Pancreas (tissue), 10 donors: ENCODE measurements around the gene DLG1. TPM values are rescaled to one million over a fixed set of nuclear protein-coding genes. Genes with fewer than 3 reads are reported as not detected.

Experiments
- ATAC-seq, 4 donors: fragments of 200-7000 bp; cut with Tn5 transposase; one replicate each; pipeline versions ENCODE4 v1.8.0 to v1.9.1; 2020; ENCODE audit warnings: mild to moderate bottlenecking in 4 of 4, moderate library complexity in 4 of 4
- DNase-seq, 6 donors: peaks; one replicate each; pipeline ENCODE4 v3.0.0-alpha.2; 2020
- FAIRE-seq: peaks from 2 replicates; lab custom pipeline; 2012; peaks lifted over from hg19 to GRCh38; lab: Jason Lieb, UNC
- H3K27ac ChIP-seq, 4 donors: fragments of 200-600 bp; sonication (generic); 1 replicate in 3 of 4; 2 replicates in 1 of 4; pipeline versions ENCODE4 v1.5.0 to v1.8.0; 2020
- H3K27me3 ChIP-seq, 4 donors: fragments of 200-600 bp; one replicate each; pipeline ENCODE4 v1.8.0; 2021
- H3K36me3 ChIP-seq, 3 donors: fragments of 200-600 bp; sonication (generic) in 1 of 3; one replicate each; pipeline versions ENCODE4 v1.5.0 to v1.8.0; 2020 to 2021
- H3K4me1 ChIP-seq, 3 donors: fragments of 200-600 bp; one replicate each; pipeline ENCODE4 v1.8.0; 2021
- H3K4me3 ChIP-seq, 4 donors: fragments of 200-600 bp; sonication (generic) in 2 of 4; one replicate each; pipeline versions ENCODE4 v1.5.0 to v1.8.0; 2020 to 2021
- H3K9me3 ChIP-seq, 4 donors: fragments of 200-600 bp; one replicate each; pipeline ENCODE4 v1.8.0; 2021
- CTCF ChIP-seq, 4 donors: fragments of 200-600 bp; sonication (generic) in 3 of 4; IDR thresholded peaks; one replicate each; pipeline versions ENCODE4 v1.5.0 to v1.8.0; 2021; ENCODE audit warnings: antibody characterized with exemption in 4 of 4
- WGBS, 2 donors: extraction: QIAGEN DNeasy Blood & Tissue Kit; methylation state at CpG; one replicate each; pipeline ENCODE4 v1.1.7; 2013; 5-methylcytosine and 5-hydroxymethylcytosine counted together
- intact Hi-C, 3 donors: fragments of 100-400 bp; cut with DNase I; formaldehyde crosslinking; loops; one replicate each; pipeline versions ENCODE4 v1.11.1 to v1.14.2; 2022
- microRNA-seq, 2 donors: library from miRNA; unstranded; fragments of <30 nt; microRNA quantifications; one replicate each; pipeline versions ENCODE4 to v1.1.0, GENCODE V29; 2019 to 2020
- polyA plus RNA-seq, 2 donors: library from polyadenylated mRNA; stranded (reverse); fragments of 200-250 nt; gene quantifications; one replicate each; pipeline ENCODE4 v1.2.3, GENCODE V29; 2013
- total RNA-seq, 6 donors: library from RNA; stranded (reverse); fragmentation: NEBNext Ultra II Directional in 4 of 6; extraction: Animal tissue kit (Norgen Biotek cat#: 25700) in 4 of 6; gene quantifications; one replicate each; pipeline versions ENCODE4 v1.2.1 to v1.2.4, GENCODE V29; 2021 to 2023
- donor health status: healthy with polysubstance abuse.
- donor health status: DM: no; HTN: no; CAD: no; lungs with moderate emphysema.
- donor health status: DM: no; HTN: no; CAD: no.
- donor health status: control.
- donor health status: control.
- donor health status: Bipolar disorder and iron deficiency.
- donor health status: DM: yes; HTN: yes; CAD: no.
- donor health status: DM: no; HTN: no; CAD: no.
- donor health status: DM: no; HTN: no; CAD: no.
- donor health status: DM: yes; HTN: yes; CAD: no.

DLG1 gene
- total and polyA plus RNA-seq, 8 donors, result 15.9 to 47.9 (median 28.6) TPM

DNA sequence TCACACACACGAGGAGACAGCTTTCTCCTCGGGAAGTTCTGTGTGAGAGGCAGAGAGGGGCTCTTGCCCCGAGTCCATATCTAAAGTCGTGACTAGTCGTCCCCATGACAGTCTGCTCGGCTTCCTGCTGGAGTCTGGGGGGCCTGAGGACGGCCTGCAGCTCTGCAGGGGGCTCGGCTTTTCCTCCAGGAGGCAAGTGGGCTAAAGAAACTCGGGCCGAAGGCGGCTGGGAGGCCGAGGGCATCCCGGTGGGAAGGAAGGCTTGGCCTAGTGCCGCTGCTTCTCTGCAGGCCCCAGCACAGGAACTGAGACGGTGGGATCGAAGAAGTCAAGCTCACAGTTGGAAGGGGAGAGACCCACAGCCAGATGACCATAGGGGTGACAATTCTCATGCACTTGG is 304.4 kb downstream of the DLG1 start:
- no peaks in the 10 kb centered on the region for H3K27me3 ChIP-seq
- H3K36me3 ChIP-seq, result no peaks in the 10 kb centered on the region
- no peaks in the 10 kb centered on the region for H3K9me3 ChIP-seq
- no peak for TF ChIP-seq CTCF (IDR thresholded peaks at IDR 0.05)
- no peak overlapping the region for H3K27ac ChIP-seq
- intact Hi-C loops, result loop anchor here in 1 of 3 donors (10.0 kb wide), 1 partner anchor 191 kb away; no protein-coding TSS in a partner anchor
- WGBS, 2 donors, result 74 to 80% methylated on average over 16 of the region's 16 CpGs
- H3K4me1 ChIP-seq, result peaks cover 0 to under 1% (median 0%) of the 10 kb centered on the region in 3 donors
- ATAC-seq, result no peak
- FAIRE-seq, result no peak
- no peak overlapping the region for H3K4me3 ChIP-seq
- DNase-seq, result peak in 2 of 6 donors; percentile 38

Small RNA genes within 50 kb of the gene (microRNA-seq; reads per million reads assigned to microRNA genes)
- 0 reads per million in 2 donors for gene MIR4797
